HepG2 (cell line): ENCODE measurements around the gene P3H3.

ENCODE experiments used
- ASH2L ChIP-seq: fragments of 300-600, 200-600 bp; sonication (generic); IDR thresholded peaks from 2 replicates; pipeline ENCODE4 v1.7.0; 2017; ENCODE audit warnings: low read depth, mild to moderate bottlenecking, moderate library complexity, mixed read lengths, low read length; ENCODE audit not compliant: insufficient read length
- POLR2AphosphoS5 ChIP-seq: IDR thresholded peaks from 2 replicates; pipeline ENCODE4 v1.6.1; 2012; ENCODE audit warnings: low read depth, low read length
- RXRA ChIP-seq: sonication (generic); formaldehyde crosslinking; IDR thresholded peaks from 2 replicates; pipeline ENCODE4 v1.5.1; 2020; ENCODE audit warnings: missing genetic modification reagents
- ZBTB8A ChIP-seq: sonication (generic); formaldehyde crosslinking; IDR thresholded peaks from 2 replicates; pipeline ENCODE4 v1.4.0; 2020; ENCODE audit warnings: mild to moderate bottlenecking, low read depth, missing genetic modification reagents, borderline replicate concordance
- ZHX1 ChIP-seq: sonication (generic); formaldehyde crosslinking; IDR thresholded peaks from 2 replicates; pipeline ENCODE4 v1.8.1; 2022; ENCODE audit warnings: low read depth, mild to moderate bottlenecking, missing genetic modification reagents
- ZNF446 ChIP-seq: sonication (generic); formaldehyde crosslinking; IDR thresholded peaks from 2 replicates; pipeline ENCODE4 v1.5.0; 2020; ENCODE audit warnings: mild to moderate bottlenecking, missing genetic modification reagents
- TF ChIP-seq, protein P1 (sequence below): IDR thresholded peaks from 2 replicates; pipeline ENCODE4 v1.6.1; 2018; ENCODE audit warnings: missing genetic modification reagents

DNA sequence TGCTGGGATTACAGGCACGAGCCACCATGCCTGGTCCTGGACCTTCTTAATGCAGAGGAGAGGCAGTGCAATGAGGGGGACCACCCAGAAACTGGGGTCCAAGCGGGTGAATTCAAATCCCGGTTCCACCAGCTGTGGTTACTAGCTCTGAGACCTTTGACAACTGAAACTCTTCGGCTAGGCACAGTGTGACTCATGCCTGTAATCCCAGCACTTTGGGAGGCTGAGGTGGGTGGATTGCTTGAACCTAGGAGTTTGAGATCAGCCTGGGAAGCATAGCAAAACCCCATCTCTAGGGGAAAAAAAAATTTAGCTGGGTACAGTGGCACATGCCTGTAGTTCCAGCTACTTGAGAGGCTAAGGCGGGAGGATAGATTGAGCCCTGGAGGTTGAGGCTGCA is 43.9 kb upstream of the P3H3 start:
- TF ChIP-seq ZHX1 (CRISPR knock-in tag) = no peak
- TF ChIP-seq POLR2AphosphoS5 = no peak
- no peak for TF ChIP-seq RXRA (CRISPR knock-in tag)
- no peak for TF ChIP-seq ASH2L
- TF ChIP-seq ZBTB8A (CRISPR knock-in tag) = no peak
- no peak for TF ChIP-seq ZNF446 (CRISPR knock-in tag)
- TF ChIP-seq, protein P1, sequence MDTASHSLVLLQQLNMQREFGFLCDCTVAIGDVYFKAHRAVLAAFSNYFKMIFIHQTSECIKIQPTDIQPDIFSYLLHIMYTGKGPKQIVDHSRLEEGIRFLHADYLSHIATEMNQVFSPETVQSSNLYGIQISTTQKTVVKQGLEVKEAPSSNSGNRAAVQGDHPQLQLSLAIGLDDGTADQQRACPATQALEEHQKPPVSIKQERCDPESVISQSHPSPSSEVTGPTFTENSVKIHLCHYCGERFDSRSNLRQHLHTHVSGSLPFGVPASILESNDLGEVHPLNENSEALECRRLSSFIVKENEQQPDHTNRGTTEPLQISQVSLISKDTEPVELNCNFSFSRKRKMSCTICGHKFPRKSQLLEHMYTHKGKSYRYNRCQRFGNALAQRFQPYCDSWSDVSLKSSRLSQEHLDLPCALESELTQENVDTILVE (CRISPR knock-in tag) = no peak
